NCI-H2029 (cell line): Measurements from ENCODE around the gene C1orf210.
A peak's percentile ranks its signal among the peaks of the same experiment; 100 is the strongest.

Source experiments
- DNase-seq: peaks from one replicate; lab custom pipeline; 2025; lab: John Stamatoyannopoulos, UW

Gene C1orf210

GRCh38 chr1:43285269-43285990 is at the start of gene C1orf210:
TSS of gene C1orf210 (minus strand) at chr1:43285581. CDS start at chr1:43283270, 2,311 bp downstream.
- peak; percentile 99 for DNase-seq

- no peak for DNase-seq
These were observed 49.2 kb upstream of the C1orf210 start for GRCh38 chr1:43334453-43335205.

- peak; percentile 81 for DNase-seq
These were observed 46.3 kb upstream of the C1orf210 start for GRCh38 chr1:43331688-43332087.

GRCh38 chr1:43329995-43330751 is 44.8 kb upstream of the C1orf210 start:
- DNase-seq, result peak; percentile 7

GRCh38 chr1:43327549-43328292 is 42.3 kb upstream of the C1orf210 start:
- no peak for DNase-seq

- no peak for DNase-seq
These were observed 40.0 kb upstream of the C1orf210 start for GRCh38 chr1:43325381-43325780.

- DNase-seq, result no peak
These were observed 39.4 kb upstream of the C1orf210 start for GRCh38 chr1:43324810-43325209.

GRCh38 chr1:43322506-43322905 is 37.1 kb upstream of the C1orf210 start:
- DNase-seq, result no peak

GRCh38 chr1:43321331-43321891 is 36.0 kb upstream of the C1orf210 start:
- no peak for DNase-seq

- no peak for DNase-seq
These were observed 34.4 kb upstream of the C1orf210 start for GRCh38 chr1:43319766-43320165.

- DNase-seq, result no peak
These were observed 33.9 kb upstream of the C1orf210 start for GRCh38 chr1:43319288-43319687.

- DNase-seq, result no peak
These were observed 33.5 kb upstream of the C1orf210 start for GRCh38 chr1:43318831-43319230.

GRCh38 chr1:43317817-43318471 is 32.6 kb upstream of the C1orf210 start:
- DNase-seq, result no peak

- DNase-seq, result no peak
These were observed 31.5 kb upstream of the C1orf210 start for GRCh38 chr1:43316738-43317520.

GRCh38 chr1:43315963-43316737 is 30.8 kb upstream of the C1orf210 start:
- no peak for DNase-seq

- no peak for DNase-seq
These were observed 30.1 kb upstream of the C1orf210 start for GRCh38 chr1:43315481-43315880.

GRCh38 chr1:43314233-43314632 is 28.9 kb upstream of the C1orf210 start:
- no peak for DNase-seq

- DNase-seq, result no peak
These were observed 28.4 kb upstream of the C1orf210 start for GRCh38 chr1:43313771-43314170.
